SKM-1 treated with dmso at 0.1 percent for 144 hours (cell line): Measurements from ENCODE around the gene COL6A3.

Experiments
- DNase-seq: peaks from one replicate; lab custom pipeline; 2025; ENCODE audit not compliant: unreplicated experiment; lab: John Stamatoyannopoulos, UW

COL6A3 gene

DNA sequence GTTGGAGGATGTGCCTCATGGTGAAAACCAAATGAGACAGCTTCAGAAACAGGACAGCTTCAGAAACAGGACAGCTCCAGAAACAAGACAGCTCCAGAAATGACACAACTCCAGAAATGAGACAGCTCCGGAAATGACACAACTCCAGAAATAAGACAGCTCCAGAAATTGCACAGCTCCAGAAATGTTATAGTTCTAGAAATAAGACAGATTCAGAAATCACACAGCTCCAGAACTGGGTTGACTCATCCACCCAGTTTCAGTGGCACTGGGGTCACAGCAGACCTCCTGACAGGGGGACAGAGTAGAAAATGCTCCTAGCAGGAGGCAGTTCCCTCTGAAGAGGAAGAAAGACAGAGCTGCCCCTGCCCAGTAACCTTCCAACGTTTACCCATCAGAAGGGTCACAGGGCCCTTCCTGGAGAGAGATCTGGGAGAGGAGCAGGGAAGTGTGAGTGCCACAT, 26.9 kb upstream of the COL6A3 start:
- DNase-seq: no peak

DNA sequence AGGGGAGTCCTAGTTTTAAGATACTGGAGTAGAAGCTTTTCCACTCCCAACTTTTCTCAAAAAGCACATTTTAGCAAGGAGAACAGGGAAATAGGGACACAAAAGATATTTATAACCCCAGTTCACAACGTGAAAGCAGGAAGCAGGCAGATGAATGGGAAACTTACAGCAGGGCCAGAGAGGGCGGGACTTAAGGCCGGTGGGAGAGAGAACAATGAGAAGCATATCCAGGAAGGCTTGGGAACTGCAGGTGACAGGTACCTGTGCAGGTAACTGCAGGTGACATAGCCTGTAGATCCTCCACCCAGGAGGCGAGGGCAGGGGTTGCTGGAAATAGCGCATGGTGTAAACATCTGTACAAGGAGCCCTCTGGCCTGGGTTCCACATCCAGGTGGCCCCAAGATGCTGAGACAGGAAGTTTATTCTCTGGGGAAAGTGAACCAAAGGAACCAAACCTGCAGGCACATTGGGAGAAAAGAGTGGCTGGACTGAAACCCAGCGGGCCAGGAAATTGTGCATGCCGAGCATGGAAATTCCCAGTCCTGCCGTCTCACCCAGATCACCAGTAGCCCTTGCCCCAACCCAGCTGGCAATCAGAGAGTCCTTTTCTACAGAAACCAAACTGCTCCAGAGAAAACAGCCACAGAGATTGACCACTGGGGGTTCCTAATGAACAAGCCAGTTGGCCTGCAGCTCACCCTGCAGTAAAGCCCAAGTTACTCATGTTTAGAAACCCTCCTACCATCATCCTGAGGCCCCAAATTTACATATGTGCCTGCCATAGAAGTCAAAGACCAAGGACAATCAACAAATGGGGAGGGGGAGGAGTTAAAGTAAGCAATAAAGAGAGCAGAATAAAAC, 24.3 kb upstream of the COL6A3 start:
- DNase-seq: no peak

DNA sequence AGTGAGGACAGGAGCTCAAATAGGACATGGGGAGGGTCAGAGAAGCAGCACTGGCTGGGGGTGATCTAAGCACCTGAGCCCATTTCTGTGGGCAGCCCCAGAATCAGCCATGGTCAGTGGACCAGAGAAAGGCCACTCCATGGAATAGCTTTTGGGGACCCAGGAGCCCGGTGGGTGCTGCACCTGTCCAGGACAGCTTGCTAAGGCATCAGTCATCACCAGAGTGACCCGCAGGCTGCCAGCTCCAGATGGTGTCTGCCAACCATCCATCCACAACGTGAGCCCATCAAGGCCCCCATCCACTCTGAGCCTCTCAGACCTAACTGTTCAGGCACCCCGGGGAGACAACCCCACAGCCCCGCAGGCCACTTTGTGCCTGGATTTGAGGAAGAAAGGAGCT, 23.6 kb upstream of the COL6A3 start:
- no peak for DNase-seq

DNA sequence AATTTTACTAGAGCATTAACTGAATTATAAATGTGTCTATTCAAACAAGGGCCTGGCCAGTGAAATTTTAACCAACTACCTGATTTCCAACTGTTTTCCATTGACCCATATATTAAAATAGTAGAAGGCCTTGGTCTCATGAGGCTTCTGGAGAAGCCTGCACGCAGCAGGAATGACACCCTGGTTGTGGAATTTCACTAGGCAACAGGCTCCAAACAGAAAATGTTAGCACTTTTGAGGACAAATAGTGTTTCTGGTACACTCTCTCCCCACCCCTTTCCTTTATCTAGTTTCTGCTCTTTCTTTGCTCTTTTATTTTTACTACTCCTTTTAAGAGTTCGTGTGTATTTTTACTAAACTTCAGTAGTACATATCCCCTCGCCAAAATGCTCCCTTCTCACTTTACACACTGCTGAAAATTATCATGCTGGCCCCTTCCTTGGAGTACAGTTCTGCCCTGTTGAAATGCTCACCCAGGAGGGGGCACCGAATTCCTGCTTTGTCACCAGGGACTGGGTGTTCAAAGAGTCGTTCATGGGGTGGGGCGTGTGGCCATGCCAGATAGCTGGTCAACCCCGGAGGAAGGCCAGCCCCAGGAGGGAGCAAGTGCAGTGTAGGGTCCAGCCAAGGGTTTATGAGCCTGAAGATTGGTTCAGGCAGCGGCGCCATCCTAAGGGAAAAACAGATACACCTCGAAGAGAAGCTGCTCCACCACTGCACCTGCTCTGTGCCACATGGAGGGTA, 22.1 kb upstream of the COL6A3 start:
- DNase-seq: no peak

DNA sequence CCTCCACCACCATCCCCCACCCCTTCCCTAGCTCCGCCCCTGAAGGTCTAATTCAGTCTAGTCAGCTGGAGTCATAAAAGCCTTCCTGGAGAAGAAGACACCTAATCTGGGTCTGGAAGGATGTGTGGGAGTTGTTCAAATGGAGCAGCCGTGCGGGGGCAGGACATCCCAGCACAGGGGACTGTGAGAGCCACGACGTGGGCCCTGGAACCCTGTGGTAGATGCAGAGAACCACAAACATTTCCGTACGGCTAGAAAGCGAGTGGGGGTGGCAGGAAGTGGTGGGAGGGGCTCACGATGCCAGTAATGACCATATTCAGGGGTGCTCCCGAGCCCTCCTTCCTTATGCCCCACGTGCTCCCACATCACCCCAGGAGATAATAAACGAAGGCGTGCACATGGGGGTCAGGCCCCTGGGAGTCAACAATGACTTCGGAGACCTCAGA, 20.9 kb upstream of the COL6A3 start:
- DNase-seq: peak; percentile 13

DNA sequence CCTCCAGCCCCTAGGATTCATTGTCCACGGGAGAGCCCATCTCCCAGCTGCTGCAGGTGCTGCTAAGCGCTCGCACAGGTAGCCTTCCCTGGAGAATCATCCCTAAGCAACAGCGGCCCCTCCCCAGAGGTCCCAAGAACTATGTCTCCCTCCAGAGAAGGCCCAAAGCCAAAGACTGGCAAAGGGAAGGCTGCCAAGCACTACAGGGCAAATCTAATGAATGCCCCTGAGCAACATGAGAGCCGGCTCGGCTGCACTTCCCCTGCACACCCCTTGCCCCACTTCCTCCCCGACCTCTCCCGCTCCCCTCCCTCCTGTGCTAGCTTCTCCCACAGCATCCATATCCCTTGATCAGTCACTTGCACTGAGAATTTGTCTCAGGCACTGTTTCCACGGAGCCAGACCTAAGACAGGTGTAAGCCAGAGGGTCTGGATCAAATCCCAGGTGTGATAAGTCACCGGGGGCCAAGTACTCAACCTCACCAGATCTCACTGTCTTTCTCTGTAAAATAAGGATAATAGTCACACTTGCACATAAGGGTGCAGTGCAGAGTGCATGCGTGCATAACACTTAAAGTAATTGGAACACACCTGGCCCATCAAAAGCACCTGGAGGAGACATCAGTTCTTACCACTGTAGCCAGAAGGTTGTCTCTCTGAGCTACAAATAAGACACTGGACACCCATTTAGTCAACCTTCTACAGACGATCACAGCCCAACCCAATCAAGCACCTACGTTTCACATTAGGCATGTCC, 20.1 kb upstream of the COL6A3 start:
- DNase-seq: no peak

DNA sequence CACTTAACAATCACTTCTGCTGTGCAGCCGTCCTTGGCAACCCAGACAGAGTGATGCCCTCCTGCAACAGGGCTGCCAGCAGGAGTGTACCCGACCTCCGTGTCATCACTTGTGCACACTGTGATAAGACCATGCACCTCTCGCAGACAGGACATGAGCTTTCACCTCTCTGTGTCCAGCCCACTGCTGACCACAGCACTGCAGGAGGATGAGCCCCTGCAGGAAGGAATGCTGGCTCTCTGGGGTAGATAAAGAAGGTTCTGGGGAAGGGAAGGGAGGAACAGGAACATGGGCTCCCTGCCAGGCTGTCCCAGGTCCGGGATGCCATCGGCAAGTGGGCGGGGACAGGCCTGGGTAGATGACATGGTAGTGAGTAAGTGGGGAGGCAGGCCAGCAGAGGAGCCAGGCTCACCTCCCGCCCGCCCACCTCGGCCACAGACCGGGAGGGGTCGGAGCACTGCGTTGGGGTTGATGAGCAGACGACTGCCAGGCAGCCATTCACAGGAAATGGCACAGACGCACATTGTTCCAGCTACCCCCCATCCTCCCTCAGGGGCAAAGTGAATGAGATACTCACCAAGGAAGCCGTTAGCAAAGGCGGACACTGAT, 18.6 kb upstream of the COL6A3 start:
- DNase-seq: no peak

DNA sequence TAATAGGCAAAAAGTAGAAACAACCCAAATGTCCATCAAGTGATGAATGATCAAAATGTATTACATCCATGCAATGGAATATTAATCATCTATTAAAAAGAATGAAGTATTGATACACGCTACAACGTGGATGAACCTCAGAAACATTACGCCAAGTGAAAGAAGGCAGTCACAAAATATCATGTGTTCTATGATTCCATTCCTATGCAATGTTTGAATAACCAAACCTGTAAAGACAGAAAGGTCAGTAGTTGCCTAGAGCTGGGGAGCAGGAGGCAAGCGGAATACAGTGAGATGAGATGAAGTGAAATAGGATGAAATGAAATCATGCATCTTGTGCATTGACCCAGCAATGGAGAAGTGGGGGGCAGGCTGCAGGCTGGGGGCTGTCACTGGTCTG, 17.9 kb upstream of the COL6A3 start:
- no peak for DNase-seq

DNA sequence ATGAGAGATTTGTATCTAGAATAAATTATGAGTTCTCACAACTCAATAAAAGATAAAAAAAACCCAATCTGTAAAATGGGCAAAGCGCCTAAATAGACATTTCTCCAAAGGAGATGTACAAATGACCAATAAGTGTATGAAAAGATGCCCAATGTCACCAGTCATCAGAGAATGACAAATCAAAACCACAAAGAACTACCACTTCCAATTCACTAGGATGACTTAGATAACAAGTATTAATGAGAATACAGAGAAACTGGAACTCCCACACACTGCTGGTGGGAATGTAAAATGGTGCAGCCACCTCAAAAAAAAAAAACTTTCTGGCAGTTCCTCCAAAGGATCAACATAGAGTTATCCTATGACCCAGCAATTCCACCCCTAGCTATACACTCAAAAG, 17.4 kb upstream of the COL6A3 start:
- DNase-seq: no peak

DNA sequence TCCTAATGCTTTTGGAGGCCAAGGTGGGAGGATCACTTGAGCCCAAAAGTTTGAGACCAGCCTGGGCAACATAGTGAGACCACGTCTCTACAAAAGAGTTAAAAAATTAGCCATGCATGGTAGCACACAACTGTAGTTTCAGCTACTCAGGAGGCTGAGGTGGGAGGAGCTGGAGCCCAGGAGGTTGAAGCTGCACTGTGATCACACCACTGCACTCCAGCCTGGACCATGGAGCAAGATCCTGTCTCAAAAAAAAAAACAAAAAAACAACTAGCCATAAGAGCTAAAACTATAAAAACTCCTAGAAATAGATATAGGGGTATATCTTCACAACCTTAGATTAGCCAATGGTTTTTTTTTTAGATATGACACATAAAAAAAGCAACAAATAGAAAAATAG, 16.9 kb upstream of the COL6A3 start:
- no peak for DNase-seq

DNA sequence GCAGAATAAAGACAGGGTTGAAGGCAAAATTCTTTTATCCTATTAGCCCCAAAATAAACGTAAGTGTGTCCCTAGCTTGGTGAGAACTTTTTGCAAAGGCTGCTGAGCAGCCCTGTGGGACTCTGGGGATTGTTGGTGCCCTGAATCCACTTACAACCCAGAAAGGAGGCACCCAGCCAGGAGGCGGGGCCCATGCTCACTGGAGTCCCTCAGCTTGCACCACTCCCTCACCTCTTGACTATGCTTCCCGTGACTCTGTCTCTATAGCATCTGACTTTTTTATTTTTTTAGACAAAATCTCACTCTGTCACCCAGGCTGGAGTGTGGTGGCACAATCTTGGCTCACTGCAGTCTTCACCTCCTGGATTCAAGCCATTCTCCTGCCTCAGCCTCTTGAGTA, 15.8 kb upstream of the COL6A3 start:
- no peak for DNase-seq

DNA sequence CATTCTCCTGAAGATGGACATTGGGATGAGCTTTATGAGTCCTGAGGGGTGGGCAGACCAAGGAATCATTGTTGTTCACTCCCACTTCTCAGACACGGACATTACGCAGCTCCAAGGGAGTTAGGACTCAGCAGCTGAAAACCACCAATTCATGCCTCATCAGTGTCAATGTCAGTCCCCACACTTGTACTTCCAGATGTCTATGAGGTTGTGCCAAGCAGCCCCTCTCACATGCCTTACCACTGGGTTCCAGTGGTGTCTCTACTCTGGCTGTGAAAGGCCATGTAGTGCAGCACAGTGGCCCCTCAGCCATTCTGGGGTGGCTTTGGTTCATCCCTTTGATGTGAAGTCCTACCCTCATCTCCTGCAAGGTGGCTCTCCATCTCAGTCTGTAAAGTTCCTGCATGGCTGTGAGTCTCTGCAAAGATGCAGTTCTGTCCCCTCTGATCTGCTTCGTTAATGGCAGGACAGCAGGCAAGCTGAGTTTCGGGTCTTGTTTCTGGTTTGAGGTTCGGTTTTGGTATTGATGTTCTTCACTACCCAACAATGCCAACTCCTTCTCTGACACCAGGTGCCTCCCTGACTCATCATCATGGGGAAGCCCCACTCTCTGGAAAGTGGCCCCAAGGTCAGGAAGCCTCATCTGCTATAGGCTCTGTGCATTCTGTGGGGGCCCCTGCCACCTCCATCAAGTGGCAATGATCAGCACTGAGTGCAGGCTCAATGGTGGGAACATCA, 14.0 kb upstream of the COL6A3 start:
- no peak for DNase-seq

DNA sequence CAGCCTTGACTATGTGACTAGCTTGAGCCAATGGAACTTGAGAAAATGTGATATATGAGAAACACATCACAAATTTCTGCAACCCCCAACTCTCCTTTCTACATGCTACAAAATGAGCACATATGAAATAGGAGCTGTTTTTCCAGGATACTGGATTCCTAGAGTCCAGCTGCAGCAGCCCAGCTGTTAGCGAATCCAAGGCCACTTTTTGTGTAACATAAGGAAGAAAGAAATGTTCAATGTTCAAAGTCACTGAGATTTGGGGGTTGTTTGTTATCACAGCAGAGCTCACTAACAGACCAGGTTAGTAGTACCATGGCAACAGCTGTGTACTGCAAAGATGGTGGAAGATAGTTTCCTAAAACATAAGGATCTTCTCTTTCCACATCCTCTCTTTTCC, 12.6 kb upstream of the COL6A3 start:
- no peak for DNase-seq

DNA sequence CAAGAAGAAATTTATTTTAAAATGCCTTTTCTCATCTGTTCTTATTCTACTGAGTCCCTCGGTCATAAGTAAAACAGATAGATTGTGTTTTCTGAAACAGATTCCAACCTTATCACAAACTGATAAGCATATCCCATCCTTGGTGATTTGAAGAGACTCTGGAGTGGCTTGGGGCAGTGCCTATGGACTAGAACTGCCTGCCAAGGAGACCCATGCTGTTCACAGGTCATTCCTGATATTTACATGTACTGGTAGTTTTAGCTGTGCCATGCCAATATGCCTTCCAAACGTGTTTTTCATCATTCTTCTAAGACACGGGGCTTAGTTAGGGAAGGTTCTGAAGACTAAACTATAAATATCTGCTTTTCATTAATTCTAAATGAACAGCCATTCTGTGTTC, 11.4 kb upstream of the COL6A3 start:
- DNase-seq: no peak

DNA sequence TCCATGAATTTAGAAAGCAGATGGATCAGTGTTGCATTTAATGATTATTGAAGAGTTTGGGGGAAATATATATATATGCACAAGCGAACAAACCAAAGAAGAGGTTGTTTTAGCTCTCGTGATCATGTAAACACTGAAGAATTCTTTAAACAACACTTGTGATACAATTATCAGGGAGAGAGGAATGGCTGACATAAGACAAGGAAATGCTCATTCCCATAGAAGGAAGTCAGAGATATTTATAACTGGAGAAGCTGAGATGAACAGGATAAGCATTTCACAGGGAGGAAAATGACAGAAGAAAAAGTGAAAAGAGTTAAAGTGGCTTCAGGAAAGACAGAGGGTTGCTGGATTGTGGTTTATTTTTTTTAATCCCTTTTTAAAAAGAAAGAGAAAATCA, 10.6 kb upstream of the COL6A3 start:
- no peak for DNase-seq

DNA sequence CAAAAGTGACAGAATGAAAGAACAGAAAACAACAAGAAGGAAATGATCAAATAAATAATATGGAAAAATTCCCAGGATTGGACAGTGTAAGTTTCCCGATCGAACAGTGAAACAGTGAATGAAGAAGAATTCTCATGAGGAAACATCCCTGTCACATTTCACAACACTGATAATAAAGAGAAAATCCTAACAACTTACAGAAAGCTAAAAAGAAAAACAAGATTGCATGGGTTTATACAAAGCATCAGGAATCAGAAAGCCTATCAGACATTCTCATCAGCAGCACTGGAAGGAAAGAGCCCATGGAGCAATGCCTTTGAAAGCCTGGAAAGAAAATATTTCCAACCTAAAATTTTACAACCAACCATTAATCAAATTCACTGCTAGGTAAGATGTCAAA, 9.9 kb upstream of the COL6A3 start:
- DNase-seq: no peak

DNA sequence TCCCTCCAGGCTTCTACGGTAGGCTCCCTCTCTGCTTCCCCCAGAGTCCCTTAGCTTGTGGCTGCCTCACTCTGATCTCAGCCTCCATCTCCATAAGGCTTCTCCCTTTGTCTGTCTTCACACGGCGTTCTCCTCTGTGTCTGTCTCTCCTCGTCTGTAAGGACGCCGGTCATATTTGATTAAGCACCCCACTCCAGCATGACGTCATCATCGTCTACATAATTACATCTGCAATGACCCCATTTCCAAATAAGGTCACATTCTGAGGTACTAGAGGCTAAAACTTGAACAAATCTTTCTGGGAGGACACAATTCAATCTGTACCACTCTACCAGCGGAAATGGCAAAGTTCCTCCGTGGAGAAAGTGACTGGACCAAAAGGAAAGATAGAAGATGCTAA, 8.3 kb upstream of the COL6A3 start:
- no peak for DNase-seq

DNA sequence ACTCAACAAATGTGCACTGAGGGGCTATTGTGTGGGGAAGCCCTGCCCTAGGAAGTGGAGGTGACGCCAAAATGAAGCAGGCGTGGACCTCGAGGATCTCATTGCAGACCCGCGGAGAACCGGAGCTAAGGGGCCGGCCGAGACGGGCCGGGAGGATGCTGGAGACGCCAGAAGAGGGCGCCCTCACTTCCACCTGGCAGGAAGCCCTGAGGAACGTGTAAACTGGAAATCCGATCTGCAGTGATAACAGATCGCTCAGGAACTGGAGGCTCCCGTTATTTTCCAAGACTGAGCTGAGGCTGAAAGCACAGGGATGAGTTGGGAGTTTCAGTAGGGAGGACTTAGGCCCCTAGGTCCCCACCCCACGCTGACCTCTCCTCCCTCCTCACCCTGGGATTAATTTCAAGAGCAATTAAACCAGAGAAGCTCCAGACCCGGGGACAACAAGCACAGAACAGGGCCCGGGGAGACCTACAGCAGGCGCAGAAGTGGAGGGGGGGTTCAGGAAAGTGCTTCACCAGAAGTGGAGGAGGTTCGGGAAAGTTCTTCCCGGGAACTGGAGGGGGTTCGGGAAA, 7.7 kb upstream of the COL6A3 start:
- DNase-seq: peak; percentile 55

DNA sequence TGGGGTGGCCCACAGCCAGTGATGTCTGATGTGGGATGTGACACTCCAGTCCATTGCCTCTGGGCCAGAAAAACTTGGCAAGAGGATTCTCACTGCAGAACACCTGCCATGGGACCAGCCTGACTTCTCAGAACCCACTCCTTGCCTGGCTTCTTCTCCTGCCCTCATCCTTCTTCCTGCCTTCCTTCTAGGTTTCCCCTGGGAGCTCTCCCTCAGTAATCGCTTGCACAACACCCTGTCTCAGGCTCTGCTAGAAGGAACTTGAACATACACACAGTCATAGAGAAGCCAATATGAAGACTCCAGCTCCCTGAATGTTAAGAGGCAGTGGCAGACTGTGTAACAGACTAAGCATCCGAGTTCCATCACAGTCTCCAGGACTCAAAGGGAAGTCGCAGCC, 4.3 kb upstream of the COL6A3 start:
- no peak for DNase-seq
